H54 (cell line): ENCODE measurements around the gene PCED1B.
"Not testable (repeated sequence)": the region's sequence is repeated elsewhere in the genome, so short reads cannot be mapped to it uniquely, and the experiment has no call there.

Experiments used
- DNase-seq: peaks from one replicate; pipeline ENCODE4 v3.0.0; 2011; ENCODE audit warnings: low spot score, mixed read lengths; ENCODE audit not compliant: insufficient read length
- FAIRE-seq: peaks from 3 replicates; lab custom pipeline; 2011; peaks lifted over from hg19 to GRCh38; lab: Jason Lieb, UNC
- POLR2A ChIP-seq: IDR thresholded peaks from 2 replicates; pipeline ENCODE4 v1.6.1; 2011; ENCODE audit warnings: low read depth, mild to moderate bottlenecking, low read length

The PCED1B gene

GRCh38 chr12:47212701-47213039 is 133.2 kb downstream of the PCED1B start:
- DNase-seq (no peak), FAIRE-seq (no peak)
- TF ChIP-seq POLR2A, result no peak

- TF ChIP-seq POLR2A, result no peak
- DNase-seq, result no peak
- no peak for FAIRE-seq
Observed at GRCh38 chr12:47213396-47213795, 134.0 kb downstream of the PCED1B start.

- no peak for TF ChIP-seq POLR2A
- DNase-seq, result no peak
- no peak for FAIRE-seq
Observed at GRCh38 chr12:47214001-47214619, 134.7 kb downstream of the PCED1B start.

GRCh38 chr12:47214771-47215170 is 135.3 kb downstream of the PCED1B start:
- DNase-seq (no peak), FAIRE-seq (no peak)
- no peak for TF ChIP-seq POLR2A

GRCh38 chr12:47216150-47216677 is 136.8 kb downstream of the PCED1B start:
- DNase-seq (no peak), FAIRE-seq (no peak)
- no peak for TF ChIP-seq POLR2A

GRCh38 chr12:47217595-47217869 is 138.1 kb downstream of the PCED1B start:
- not testable (repeated sequence) for FAIRE-seq

GRCh38 chr12:47218191-47218654 is 138.8 kb downstream of the PCED1B start:
- FAIRE-seq (no peak), DNase-seq (no peak)
- TF ChIP-seq POLR2A, result no peak

More at GRCh38 chr12:47217595-47217869, 138.1 kb downstream of the PCED1B start:
- DNase-seq, result not testable (repeated sequence)

GRCh38 chr12:47219243-47219642 is 139.8 kb downstream of the PCED1B start:
- no peak for TF ChIP-seq POLR2A
- FAIRE-seq (no peak), DNase-seq (no peak)

GRCh38 chr12:47221256-47222023 is 142.0 kb downstream of the PCED1B start:
- no peak for DNase-seq
- TF ChIP-seq POLR2A, result no peak
- FAIRE-seq, result no peak

GRCh38 chr12:47222520-47223030 is 143.2 kb downstream of the PCED1B start:
- DNase-seq (no peak), FAIRE-seq (no peak)
- TF ChIP-seq POLR2A, result no peak

- DNase-seq (no peak), FAIRE-seq (no peak)
- TF ChIP-seq POLR2A, result no peak
Observed at GRCh38 chr12:47223031-47223847, 143.8 kb downstream of the PCED1B start.

- DNase-seq (no peak), FAIRE-seq (no peak)
- no peak for TF ChIP-seq POLR2A
Observed at GRCh38 chr12:47223848-47224213, 144.4 kb downstream of the PCED1B start.

- TF ChIP-seq POLR2A, result no peak
- no peak for DNase-seq
- FAIRE-seq, result no peak
Observed at GRCh38 chr12:47224563-47225133, 145.2 kb downstream of the PCED1B start.

GRCh38 chr12:47225356-47225755 is 145.9 kb downstream of the PCED1B start:
- no peak for TF ChIP-seq POLR2A
- DNase-seq, result no peak
- FAIRE-seq, result no peak
